LNCaP clone FGC (cell line): Measurements from ENCODE around the gene ETV6.

Experiments used
- DNase-seq: peaks from one replicate; pipeline ENCODE4 v3.0.0-alpha.2; 2011; ENCODE audit warnings: low read depth
- H3K4me3 ChIP-seq: 2 replicates; pipeline ENCODE4 v1.5.1; 2011; ENCODE audit warnings: mild to moderate bottlenecking, low read depth, low read length, control low read depth
- CTCF ChIP-seq: IDR thresholded peaks from 2 replicates; pipeline ENCODE4 v1.5.1; 2012; ENCODE audit warnings: mild to moderate bottlenecking; ENCODE audit not compliant: control insufficient read depth, insufficient read depth; ENCODE audit errors: extremely low read depth

The ETV6 gene

GRCh38 chr12:11814374-11814773, 164.9 kb downstream of the ETV6 start:
- DNase-seq: no peak
- no peak for TF ChIP-seq CTCF
- H3K4me3 ChIP-seq: no peak overlapping the region

- H3K4me3 ChIP-seq: no peak overlapping the region
- TF ChIP-seq CTCF: no peak
- DNase-seq: no peak
Measured at GRCh38 chr12:11815397-11815796, 165.9 kb downstream of the ETV6 start.

- TF ChIP-seq CTCF: no peak
- no peak for DNase-seq
- H3K4me3 ChIP-seq: no peak overlapping the region
Measured at GRCh38 chr12:11819643-11820042, 170.2 kb downstream of the ETV6 start.

- TF ChIP-seq CTCF: no peak
- no peak for DNase-seq
- no peak overlapping the region for H3K4me3 ChIP-seq
Measured at GRCh38 chr12:11820476-11820875, 171.0 kb downstream of the ETV6 start.

GRCh38 chr12:11821386-11822080, 172.1 kb downstream of the ETV6 start:
- DNase-seq: no peak
- no peak for TF ChIP-seq CTCF
- no peak overlapping the region for H3K4me3 ChIP-seq

- DNase-seq: no peak
- no peak overlapping the region for H3K4me3 ChIP-seq
Measured at GRCh38 chr12:11822081-11822834, 172.8 kb downstream of the ETV6 start.

More at GRCh38 chr12:11822081-11822834, 172.8 kb downstream of the ETV6 start:
- TF ChIP-seq CTCF: no peak
